Measurements from ENCODE around the gene C16orf87. TPM values are rescaled to one million over a fixed set of nuclear protein-coding genes. Genes with fewer than 3 reads are reported as not detected.

Gene C16orf87
- total RNA-seq, 4 donors from 2014 or later = 5.8 to 13.7 (median 9.4) TPM

GRCh38 chr16:46812781-46813540 is 18.0 kb downstream of the C16orf87 start:
- 85 to 98% methylated on average over 6 of the region's 6 CpGs for WGBS, 2 donors (ENCODE audit: low coverage in 1 of 2)
- Histone ChIP-seq H3K36me3 (no peaks in the 10 kb centered on the region), H3K27me3 (no peaks in the 10 kb centered on the region), H3K9me3 (no peaks in the 10 kb centered on the region), H3K4me3 (no peak overlapping the region), H3K27ac (no peak overlapping the region), H3K4me1 (peaks cover 0 to 17% (median 0%) of the 10 kb centered on the region in 3 donors)
- ATAC-seq = no peak
- TF ChIP-seq CTCF (IDR thresholded peaks at IDR 0.05) = no peak
- no peak for TF ChIP-seq EP300 (IDR thresholded peaks at IDR 0.05)
- no peak for TF ChIP-seq POLR2AphosphoS5 (IDR thresholded peaks at IDR 0.05)
- no peak for TF ChIP-seq POLR2A (IDR thresholded peaks at IDR 0.05)

- Histone ChIP-seq H3K27ac (no peak overlapping the region), H3K4me1 (peaks cover 0 to 17% (median 0%) of the 10 kb centered on the region in 3 donors), H3K27me3 (no peaks in the 10 kb centered on the region), H3K36me3 (no peaks in the 10 kb centered on the region), H3K4me3 (no peak overlapping the region), H3K9me3 (no peaks in the 10 kb centered on the region)
- no peak for ATAC-seq
- TF ChIP-seq POLR2A (IDR thresholded peaks at IDR 0.05) (no peak), POLR2AphosphoS5 (IDR thresholded peaks at IDR 0.05) (no peak), CTCF (IDR thresholded peaks at IDR 0.05) (no peak), EP300 (IDR thresholded peaks at IDR 0.05) (no peak)
- 96 to 100% methylated on average over 1 to 3 of the region's 5 CpGs for WGBS, 2 donors (ENCODE audit: low coverage in 1 of 2)
These were observed 19.3 kb downstream of the C16orf87 start for GRCh38 chr16:46811682-46812081.

GRCh38 chr16:46808997-46809396 is 22.0 kb downstream of the C16orf87 start:
- ATAC-seq = no peak
- H3K36me3 ChIP-seq = no peaks in the 10 kb centered on the region
- H3K9me3 ChIP-seq = no peaks in the 10 kb centered on the region
- no peak for TF ChIP-seq EP300 (IDR thresholded peaks at IDR 0.05)
- TF ChIP-seq POLR2AphosphoS5 (IDR thresholded peaks at IDR 0.05) = no peak
- no peak for TF ChIP-seq POLR2A (IDR thresholded peaks at IDR 0.05)
- WGBS, 2 donors (ENCODE audit: low coverage in 1 of 2) = 93 to 96% methylated on average over 4 of the region's 4 CpGs
- no peak overlapping the region for H3K4me3 ChIP-seq
- H3K27ac ChIP-seq = no peak overlapping the region
- no peaks in the 10 kb centered on the region for H3K27me3 ChIP-seq
- H3K4me1 ChIP-seq = peaks cover 0 to 17% (median 0%) of the 10 kb centered on the region in 3 donors

GRCh38 chr16:46807336-46807735 is 23.6 kb downstream of the C16orf87 start:
- Histone ChIP-seq H3K27ac (no peak overlapping the region), H3K9me3 (no peaks in the 10 kb centered on the region), H3K4me3 (no peak overlapping the region), H3K4me1 (peaks cover 0 to 17% (median 0%) of the 10 kb centered on the region in 3 donors), H3K27me3 (no peaks in the 10 kb centered on the region), H3K36me3 (no peaks in the 10 kb centered on the region)
- 90% methylated on average over 1 of the region's 1 CpG; no CpG with 5 or more reads in 1 of the 2 donors for WGBS, 2 donors (ENCODE audit: low coverage in 1 of 2)
- TF ChIP-seq POLR2A (IDR thresholded peaks at IDR 0.05) (no peak), EP300 (IDR thresholded peaks at IDR 0.05) (no peak), POLR2AphosphoS5 (IDR thresholded peaks at IDR 0.05) (no peak), CTCF (IDR thresholded peaks at IDR 0.05) (no peak)
- no peak for ATAC-seq

GRCh38 chr16:46803373-46803772 is 27.6 kb downstream of the C16orf87 start:
- WGBS, 2 donors (ENCODE audit: low coverage in 1 of 2) = 68 to 74% methylated on average over 3 of the region's 3 CpGs
- no peak for TF ChIP-seq POLR2A (IDR thresholded peaks at IDR 0.05)
- no peak for TF ChIP-seq EP300 (IDR thresholded peaks at IDR 0.05)
- no peak for TF ChIP-seq CTCF (IDR thresholded peaks at IDR 0.05)
- no peaks in the 10 kb centered on the region for H3K36me3 ChIP-seq

More at GRCh38 chr16:46803373-46803772, 27.6 kb downstream of the C16orf87 start:
- H3K4me1 ChIP-seq = no peaks in the 10 kb centered on the region
- H3K27me3 ChIP-seq = no peaks in the 10 kb centered on the region
- H3K27ac ChIP-seq = no peak overlapping the region
- ATAC-seq = no peak
- H3K4me3 ChIP-seq = no peak overlapping the region
- H3K9me3 ChIP-seq = no peaks in the 10 kb centered on the region
